ENCODE measurements around the gene MXD1.

GRCh38 chr2:69946351-69947324 lies 31.7 kb downstream of the MXD1 start:
- TF ChIP-seq POLR2AphosphoS5 (IDR thresholded peaks at IDR 0.05) (no peak), POLR2A (IDR thresholded peaks at IDR 0.05) (no peak)
